Keratinocyte (primary cell): ENCODE results near the gene ACAP2. TPM values are rescaled to one million over a fixed set of nuclear protein-coding genes. Genes with fewer than 3 reads are reported as not detected.

Experiments used
- DNase-seq: peaks from one replicate; pipeline ENCODE4 v3.0.0-alpha.2; 2011; ENCODE audit warnings: low read depth, missing footprints, low spot score
- FAIRE-seq: peaks from 2 replicates; lab custom pipeline; 2011; peaks lifted over from hg19 to GRCh38; lab: Jason Lieb, UNC
- H2AFZ ChIP-seq: 2 replicates; pipeline ENCODE4 v1.6.0; 2012; ENCODE audit warnings: low read length, control low read depth, inconsistent platforms; ENCODE audit not compliant: control insufficient read depth
- H3K27ac ChIP-seq: 2 replicates; pipeline ENCODE4 v1.5.1; 2011; ENCODE audit warnings: low read length; ENCODE audit not compliant: control insufficient read depth, insufficient read depth
- H3K27me3 ChIP-seq: 3 replicates; pipeline ENCODE4 v1.6.0; 2011; ENCODE audit warnings: low read length; ENCODE audit not compliant: control insufficient read depth, insufficient read depth; ENCODE audit errors: extremely low read depth
- H3K36me3 ChIP-seq, 2 experiments: 2 replicates in 1 of 2; 3 replicates in 1 of 2; pipeline ENCODE4 v1.5.1; 2011; ENCODE audit warnings: low read length in 2 of 2, mild to moderate bottlenecking in 1 of 2; ENCODE audit not compliant: control insufficient read depth in 2 of 2, insufficient read depth in 2 of 2; ENCODE audit errors: extremely low read depth in 1 of 2
- H3K4me1 ChIP-seq: 3 replicates; pipeline ENCODE4 v1.5.1; 2011; ENCODE audit warnings: low read length; ENCODE audit not compliant: control insufficient read depth, insufficient read depth; ENCODE audit errors: extremely low read depth
- H3K4me2 ChIP-seq: 3 replicates; pipeline ENCODE4 v1.6.0; 2011; ENCODE audit warnings: low read depth, low read length; ENCODE audit not compliant: control insufficient read depth, insufficient read depth; ENCODE audit errors: extremely low read depth
- H3K4me3 ChIP-seq, 3 experiments: fragments of 200-600 bp in 1 of 3; sonication (generic) in 1 of 3; 2 replicates in 2 of 3; 3 replicates in 1 of 3; pipeline ENCODE4 v1.5.1; 2011 to 2016; ENCODE audit warnings: low read length in 3 of 3, mild to moderate bottlenecking in 3 of 3, control low read depth in 2 of 3, inconsistent platforms in 1 of 3, low read depth in 1 of 3, mixed read lengths in 1 of 3, mixed run types in 1 of 3, moderate library complexity in 1 of 3; ENCODE audit not compliant: control insufficient read depth in 2 of 3, insufficient read depth in 2 of 3; ENCODE audit errors: extremely low read depth in 1 of 3
- H3K79me2 ChIP-seq: 2 replicates; pipeline ENCODE4 v1.6.0; 2012; ENCODE audit warnings: low read length; ENCODE audit not compliant: control insufficient read depth, insufficient read depth
- H3K9ac ChIP-seq: 3 replicates; pipeline ENCODE4 v1.6.0; 2011; ENCODE audit warnings: low read length; ENCODE audit not compliant: control insufficient read depth, insufficient read depth; ENCODE audit errors: extremely low read depth
- H3K9me1 ChIP-seq: 3 replicates; pipeline ENCODE4 v1.6.0; 2011; ENCODE audit warnings: low read length; ENCODE audit not compliant: control insufficient read depth, insufficient read depth; ENCODE audit errors: extremely low read depth
- H3K9me3 ChIP-seq: 2 replicates; pipeline ENCODE4 v1.5.1; 2012; ENCODE audit warnings: low read depth, low read length; ENCODE audit not compliant: control insufficient read depth
- H4K20me1 ChIP-seq: 3 replicates; pipeline ENCODE4 v1.6.0; 2011; ENCODE audit warnings: low read length; ENCODE audit not compliant: control insufficient read depth, insufficient read depth; ENCODE audit errors: extremely low read depth
- CTCF ChIP-seq, 3 experiments: IDR thresholded peaks in 1 of 3; conservative IDR thresholded peaks in 1 of 3; optimal IDR thresholded peaks in 1 of 3; 2 replicates in 2 of 3; 3 replicates in 1 of 3; pipeline versions ENCODE3 to v1.5.1; 2011; ENCODE audit warnings: low read length in 3 of 3, mild to moderate bottlenecking in 3 of 3, moderate library complexity in 2 of 3, control low read depth in 1 of 3, inconsistent platforms in 1 of 3; ENCODE audit not compliant: insufficient read depth in 2 of 3; ENCODE audit errors: extremely low read depth in 1 of 3
- EZH2 ChIP-seq: IDR thresholded peaks from one replicate; pipeline ENCODE4 v1.6.1; 2012; ENCODE audit warnings: inconsistent platforms, mild to moderate bottlenecking, low read length, moderate library complexity
- dilution Hi-C: fragments of 300-500 bp; cut with MboI; formaldehyde crosslinking; loops from one replicate; pipeline ENCODE4 v1.7.0; 2020; ENCODE audit warnings: low sequenced_read_pairs; ENCODE audit not compliant: extremely low pct_ligation_motif_present
- polyA plus RNA-seq, 5 experiments: library from polyadenylated mRNA; depleted of rRNA in 3 of 5; stranded (reverse) in 3 of 5; stranded (forward) in 1 of 5; unstranded in 1 of 5; fragments of >200 nt; gene quantifications; 1 replicate in 1 of 5; 2 replicates in 3 of 5; 3 replicates in 1 of 5; pipeline versions ENCODE4 v1.2.1 to v1.2.3, GENCODE V29; 2011 to 2012; ENCODE audit warnings: missing spikeins in 2 of 5, low read depth in 1 of 5, low replicate concordance in 1 of 5

ACAP2 gene
- polyA plus RNA-seq, 1 donor (not counting 4 experiments of a cell fraction or from before 2014, with no cell fraction given) = 23.5 TPM

- no peak overlapping the region for H2AFZ ChIP-seq
- H3K4me3 ChIP-seq = no peak overlapping the region
- H3K9me3 ChIP-seq = no peaks in the 10 kb centered on the region
- TF ChIP-seq EZH2 = no peak
- no peak for TF ChIP-seq CTCF (optimal IDR thresholded peaks at IDR 0.05 in 1 of 3, IDR thresholded peaks at IDR 0.05 in 1 of 3, conservative IDR thresholded peaks at IDR 0.05 in 1 of 3; ENCODE audit: extremely low read depth in 1 of 3, insufficient read depth in 2 of 3, low read length in 3 of 3)
- no peak overlapping the region for H3K27ac ChIP-seq
- H3K4me1 ChIP-seq = peaks cover 4% of the 10 kb centered on the region
- no peak overlapping the region for H3K9ac ChIP-seq
- DNase-seq = no peak
- H3K27me3 ChIP-seq = no peaks in the 10 kb centered on the region
- peaks cover 8% of the 10 kb centered on the region for H3K79me2 ChIP-seq
- dilution Hi-C loops = no loop called here
- no peaks in the 10 kb centered on the region for H3K9me1 ChIP-seq
- peaks cover 0 to 2% of the 10 kb centered on the region in 2 experiments for H3K36me3 ChIP-seq
- no peaks in the 10 kb centered on the region for H4K20me1 ChIP-seq
- FAIRE-seq = no peak
- H3K4me2 ChIP-seq = no peak overlapping the region
These were observed 187.0 kb downstream of the ACAP2 start for GRCh38 chr3:195255571-195256501.

- Histone ChIP-seq H3K4me3 (no peak overlapping the region), H3K9me1 (no peaks in the 10 kb centered on the region), H3K9me3 (no peaks in the 10 kb centered on the region), H3K4me1 (peaks cover 4% of the 10 kb centered on the region), H3K27me3 (no peaks in the 10 kb centered on the region), H3K27ac (no peak overlapping the region), H3K79me2 (peaks cover 8% of the 10 kb centered on the region), H3K4me2 (no peak overlapping the region), H2AFZ (no peak overlapping the region), H3K9ac (no peak overlapping the region), H3K36me3 (peaks cover 0 to 2% of the 10 kb centered on the region in 2 experiments), H4K20me1 (no peaks in the 10 kb centered on the region)
- dilution Hi-C loops = no loop called here
- TF ChIP-seq CTCF (optimal IDR thresholded peaks at IDR 0.05 in 1 of 3, IDR thresholded peaks at IDR 0.05 in 1 of 3, conservative IDR thresholded peaks at IDR 0.05 in 1 of 3; ENCODE audit: extremely low read depth in 1 of 3, insufficient read depth in 2 of 3, low read length in 3 of 3) = no peak
- no peak for TF ChIP-seq EZH2
- DNase-seq (no peak), FAIRE-seq (no peak)
These were observed 187.7 kb downstream of the ACAP2 start for GRCh38 chr3:195255176-195255500.
